HepG2 (cell line): ENCODE results near the gene MICAL3. TPM values are rescaled to one million over a fixed set of nuclear protein-coding genes. Genes with fewer than 3 reads are reported as not detected.

Experiments
- EEA1 ChIP-seq: sonication (generic); formaldehyde crosslinking; IDR thresholded peaks from 2 replicates; pipeline ENCODE4 v1.5.1; 2020; ENCODE audit warnings: mild to moderate bottlenecking, missing genetic modification reagents, borderline replicate concordance
- GABPA ChIP-seq, 2 experiments: IDR thresholded peaks; 2 replicates each; pipeline ENCODE4 v1.6.1; 2011 to 2016; ENCODE audit warnings: low read depth in 2 of 2, low read length in 1 of 2, missing biosample characterization in 1 of 2, missing genetic modification characterization in 1 of 2
- KLF6 ChIP-seq: IDR thresholded peaks from 2 replicates; pipeline ENCODE4 v1.8.0; 2016; ENCODE audit warnings: missing biosample characterization, missing genetic modification reagents
- MAFG ChIP-seq: sonication (generic); formaldehyde crosslinking; IDR thresholded peaks from 2 replicates; pipeline ENCODE4 v1.5.1; 2020; ENCODE audit warnings: mild to moderate bottlenecking, missing genetic modification reagents
- MATR3 ChIP-seq: sonication (generic); formaldehyde crosslinking; IDR thresholded peaks from 2 replicates; pipeline ENCODE4 v1.4.0; 2020; ENCODE audit warnings: missing genetic modification reagents
- POLR2A ChIP-seq, 2 experiments: IDR thresholded peaks; 2 replicates each; pipeline ENCODE4 v1.6.1; 2011; ENCODE audit warnings: low read depth in 2 of 2, low read length in 2 of 2, mild to moderate bottlenecking in 1 of 2, moderate library complexity in 1 of 2; ENCODE audit not compliant: insufficient read depth in 1 of 2
- RXRB ChIP-seq: IDR thresholded peaks from 2 replicates; pipeline ENCODE4 v1.6.1; 2016; ENCODE audit warnings: borderline replicate concordance, missing genetic modification reagents, missing compliant biosample characterization
- STAT5B ChIP-seq: sonication (generic); formaldehyde crosslinking; IDR thresholded peaks from 2 replicates; pipeline ENCODE4 v1.4.0; 2020; ENCODE audit warnings: missing genetic modification reagents
- ZFP36L2 ChIP-seq: sonication (generic); formaldehyde crosslinking; IDR thresholded peaks from 2 replicates; pipeline ENCODE4 v1.4.0; 2020; ENCODE audit warnings: missing genetic modification reagents
- ZFX ChIP-seq: sonication (generic); formaldehyde crosslinking; IDR thresholded peaks from 2 replicates; pipeline ENCODE4 v1.4.0; 2020; ENCODE audit warnings: mild to moderate bottlenecking, low read depth, missing genetic modification reagents, moderate library complexity
- ZNF101 ChIP-seq: sonication (generic); formaldehyde crosslinking; IDR thresholded peaks from 2 replicates; pipeline ENCODE4 v1.4.0; 2020; ENCODE audit warnings: mild to moderate bottlenecking, low read depth, missing genetic modification reagents, borderline replicate concordance
- ZNF333 ChIP-seq: sonication (generic); formaldehyde crosslinking; IDR thresholded peaks from 2 replicates; pipeline ENCODE4 v1.4.0; 2020; ENCODE audit warnings: mild to moderate bottlenecking, missing genetic modification reagents, borderline replicate concordance
- ZNF34 ChIP-seq: sonication (generic); formaldehyde crosslinking; IDR thresholded peaks from 2 replicates; pipeline ENCODE4 v1.4.0; 2020; ENCODE audit warnings: mild to moderate bottlenecking, missing genetic modification reagents, borderline replicate concordance
- ZNF44 ChIP-seq: sonication (generic); formaldehyde crosslinking; IDR thresholded peaks from 2 replicates; pipeline ENCODE4 v1.5.1; 2020; ENCODE audit warnings: mild to moderate bottlenecking, missing genetic modification reagents
- ZNF598 ChIP-seq: sonication (generic); formaldehyde crosslinking; IDR thresholded peaks from 2 replicates; pipeline ENCODE4 v1.5.1; 2020; ENCODE audit warnings: mild to moderate bottlenecking, missing genetic modification reagents, borderline replicate concordance
- ZNF713 ChIP-seq: sonication (generic); formaldehyde crosslinking; IDR thresholded peaks from 2 replicates; pipeline ENCODE4 v1.4.0; 2020; ENCODE audit warnings: mild to moderate bottlenecking, missing genetic modification reagents
- polyA plus RNA-seq, 8 experiments: library from polyadenylated mRNA; depleted of rRNA in 3 of 8; stranded (reverse) in 7 of 8; unstranded in 1 of 8; fragments of >200 nt; fragmentation: Illumina TruSeq in 4 of 8; extraction: Trizol in 4 of 8; gene quantifications; 2 replicates each; pipeline versions ENCODE4 v1.2.1 to v1.2.3, GENCODE V29; 2011 to 2016; ENCODE audit warnings: low read depth in 4 of 8, missing spikeins in 1 of 8, mixed read lengths in 1 of 8; ENCODE audit not compliant: insufficient read depth in 1 of 8
- total RNA-seq, 5 experiments: library from RNA; depleted of rRNA; stranded (reverse); fragments of >200 nt; fragmentation: Illumina TruSeq; extraction: Trizol; gene quantifications; 2 replicates each; pipeline ENCODE4 v1.2.3, GENCODE V29; 2016; ENCODE audit warnings: low read depth in 1 of 5
- TF ChIP-seq, protein P1 (sequence below): sonication (generic); formaldehyde crosslinking; IDR thresholded peaks from 2 replicates; pipeline ENCODE4 v1.5.0; 2020; ENCODE audit warnings: missing genetic modification reagents
- TF ChIP-seq, protein P2 (sequence below): sonication (generic); formaldehyde crosslinking; IDR thresholded peaks from 2 replicates; pipeline ENCODE4 v1.4.0; 2020; ENCODE audit warnings: missing genetic modification reagents
- TF ChIP-seq, protein P3 (sequence below): sonication (generic); formaldehyde crosslinking; IDR thresholded peaks from 2 replicates; pipeline ENCODE4 v1.4.0; 2020; ENCODE audit warnings: missing genetic modification reagents, mild to moderate bottlenecking, borderline replicate concordance
- TF ChIP-seq, protein P4 (sequence below): sonication (generic); formaldehyde crosslinking; IDR thresholded peaks from 2 replicates; pipeline ENCODE4 v1.5.1; 2020; ENCODE audit warnings: missing genetic modification reagents, mild to moderate bottlenecking, borderline replicate concordance
- TF ChIP-seq, protein P5 (sequence below): sonication (generic); formaldehyde crosslinking; IDR thresholded peaks from 2 replicates; pipeline ENCODE4 v1.4.0; 2020; ENCODE audit warnings: missing genetic modification reagents

Gene MICAL3
- total and polyA plus RNA-seq, 2 of the 13 experiments (the other 11 are each of a cell fraction or from before 2014, with no cell fraction given) = 5.3 to 12.5 TPM

DNA sequence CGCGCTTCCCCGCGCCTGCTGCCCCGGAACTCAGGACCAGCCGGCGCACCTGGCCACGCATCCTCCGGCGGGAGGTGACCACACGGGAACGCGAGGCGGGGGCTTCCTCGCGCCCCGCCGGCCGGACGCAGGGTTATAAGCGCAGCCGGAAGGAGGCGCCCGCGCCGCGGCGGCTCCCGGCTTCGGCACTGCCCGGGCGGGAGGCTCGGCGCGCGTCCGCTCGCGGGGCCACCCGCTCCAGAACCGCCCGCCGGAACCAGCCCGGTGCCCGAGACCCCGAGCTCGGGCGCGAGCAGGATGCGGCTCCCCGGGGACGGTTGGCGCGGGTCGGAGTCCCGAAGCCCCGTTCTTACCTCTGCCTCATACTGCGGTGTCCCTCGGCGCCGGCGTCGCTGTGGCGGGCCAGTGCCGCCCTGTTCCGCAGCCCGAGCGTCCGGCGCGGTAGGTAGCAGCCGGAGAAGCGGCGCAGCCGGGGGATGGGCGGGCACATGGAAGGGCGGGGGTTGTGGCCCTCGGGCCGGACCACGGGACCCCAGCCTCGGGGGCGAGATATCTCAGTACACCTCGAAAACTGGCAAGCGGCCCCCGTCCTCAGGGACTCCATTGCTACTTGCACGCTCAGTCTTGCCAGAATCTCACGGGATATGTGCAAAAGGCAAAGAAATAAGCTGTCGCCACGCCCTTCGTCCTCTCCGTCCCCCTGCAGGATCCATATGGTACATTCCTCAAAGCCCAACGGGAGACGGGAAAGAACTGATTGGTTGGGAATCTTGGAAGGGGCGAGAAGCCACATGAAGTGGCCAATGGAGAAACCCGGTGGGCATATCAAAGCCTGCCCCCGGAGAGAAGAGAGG, 23.1 kb downstream of the MICAL3 start (continued):
- TF ChIP-seq, protein P1, sequence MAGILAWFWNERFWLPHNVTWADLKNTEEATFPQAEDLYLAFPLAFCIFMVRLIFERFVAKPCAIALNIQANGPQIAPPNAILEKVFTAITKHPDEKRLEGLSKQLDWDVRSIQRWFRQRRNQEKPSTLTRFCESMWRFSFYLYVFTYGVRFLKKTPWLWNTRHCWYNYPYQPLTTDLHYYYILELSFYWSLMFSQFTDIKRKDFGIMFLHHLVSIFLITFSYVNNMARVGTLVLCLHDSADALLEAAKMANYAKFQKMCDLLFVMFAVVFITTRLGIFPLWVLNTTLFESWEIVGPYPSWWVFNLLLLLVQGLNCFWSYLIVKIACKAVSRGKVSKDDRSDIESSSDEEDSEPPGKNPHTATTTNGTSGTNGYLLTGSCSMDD (CRISPR knock-in tag) = no peak
- TF ChIP-seq ZNF333 (CRISPR knock-in tag) (no peak; the same call in 1 of the 2 replicates), MATR3 (CRISPR knock-in tag) (no peak), ZNF34 (no peak), GABPA (IDR thresholded peaks at IDR 0.05; ENCODE audit: low read depth, low read length) (no peak), GABPA (CRISPR knock-in tag; IDR thresholded peaks at IDR 0.05; ENCODE audit: low read depth) (no peak), MAFG (CRISPR knock-in tag) (no peak), KLF6 (CRISPR knock-in tag) (no peak), ZFX (CRISPR knock-in tag) (peak; percentile 37; the same call in 1 of the 2 replicates), ZFP36L2 (CRISPR knock-in tag) (no peak), POLR2A (IDR thresholded peaks at IDR 0.05; ENCODE audit: insufficient read depth in 1 of 2, low read depth in 2 of 2, low read length in 2 of 2) (peak; percentile 72 to 88), EEA1 (CRISPR knock-in tag) (peak; percentile 76; the same call in 1 of the 2 replicates), STAT5B (no peak), ZNF44 (CRISPR knock-in tag) (no peak), ZNF101 (CRISPR knock-in tag) (no peak), ZNF598 (CRISPR knock-in tag) (no peak), RXRB (CRISPR knock-in tag) (0 out of 2 replicates have a peak, but pooled peaks have one; percentile 13), ZNF713 (CRISPR knock-in tag) (no peak)
- TF ChIP-seq, protein P2, sequence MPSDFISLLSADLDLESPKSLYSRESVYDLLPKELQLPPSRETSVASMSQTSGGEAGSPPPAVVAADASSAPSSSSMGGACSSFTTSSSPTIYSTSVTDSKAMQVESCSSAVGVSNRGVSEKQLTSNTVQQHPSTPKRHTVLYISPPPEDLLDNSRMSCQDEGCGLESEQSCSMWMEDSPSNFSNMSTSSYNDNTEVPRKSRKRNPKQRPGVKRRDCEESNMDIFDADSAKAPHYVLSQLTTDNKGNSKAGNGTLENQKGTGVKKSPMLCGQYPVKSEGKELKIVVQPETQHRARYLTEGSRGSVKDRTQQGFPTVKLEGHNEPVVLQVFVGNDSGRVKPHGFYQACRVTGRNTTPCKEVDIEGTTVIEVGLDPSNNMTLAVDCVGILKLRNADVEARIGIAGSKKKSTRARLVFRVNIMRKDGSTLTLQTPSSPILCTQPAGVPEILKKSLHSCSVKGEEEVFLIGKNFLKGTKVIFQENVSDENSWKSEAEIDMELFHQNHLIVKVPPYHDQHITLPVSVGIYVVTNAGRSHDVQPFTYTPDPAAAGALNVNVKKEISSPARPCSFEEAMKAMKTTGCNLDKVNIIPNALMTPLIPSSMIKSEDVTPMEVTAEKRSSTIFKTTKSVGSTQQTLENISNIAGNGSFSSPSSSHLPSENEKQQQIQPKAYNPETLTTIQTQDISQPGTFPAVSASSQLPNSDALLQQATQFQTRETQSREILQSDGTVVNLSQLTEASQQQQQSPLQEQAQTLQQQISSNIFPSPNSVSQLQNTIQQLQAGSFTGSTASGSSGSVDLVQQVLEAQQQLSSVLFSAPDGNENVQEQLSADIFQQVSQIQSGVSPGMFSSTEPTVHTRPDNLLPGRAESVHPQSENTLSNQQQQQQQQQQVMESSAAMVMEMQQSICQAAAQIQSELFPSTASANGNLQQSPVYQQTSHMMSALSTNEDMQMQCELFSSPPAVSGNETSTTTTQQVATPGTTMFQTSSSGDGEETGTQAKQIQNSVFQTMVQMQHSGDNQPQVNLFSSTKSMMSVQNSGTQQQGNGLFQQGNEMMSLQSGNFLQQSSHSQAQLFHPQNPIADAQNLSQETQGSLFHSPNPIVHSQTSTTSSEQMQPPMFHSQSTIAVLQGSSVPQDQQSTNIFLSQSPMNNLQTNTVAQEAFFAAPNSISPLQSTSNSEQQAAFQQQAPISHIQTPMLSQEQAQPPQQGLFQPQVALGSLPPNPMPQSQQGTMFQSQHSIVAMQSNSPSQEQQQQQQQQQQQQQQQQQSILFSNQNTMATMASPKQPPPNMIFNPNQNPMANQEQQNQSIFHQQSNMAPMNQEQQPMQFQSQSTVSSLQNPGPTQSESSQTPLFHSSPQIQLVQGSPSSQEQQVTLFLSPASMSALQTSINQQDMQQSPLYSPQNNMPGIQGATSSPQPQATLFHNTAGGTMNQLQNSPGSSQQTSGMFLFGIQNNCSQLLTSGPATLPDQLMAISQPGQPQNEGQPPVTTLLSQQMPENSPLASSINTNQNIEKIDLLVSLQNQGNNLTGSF (CRISPR knock-in tag) = peak; percentile 30; the same call in 1 of the 2 replicates
- TF ChIP-seq, protein P3, sequence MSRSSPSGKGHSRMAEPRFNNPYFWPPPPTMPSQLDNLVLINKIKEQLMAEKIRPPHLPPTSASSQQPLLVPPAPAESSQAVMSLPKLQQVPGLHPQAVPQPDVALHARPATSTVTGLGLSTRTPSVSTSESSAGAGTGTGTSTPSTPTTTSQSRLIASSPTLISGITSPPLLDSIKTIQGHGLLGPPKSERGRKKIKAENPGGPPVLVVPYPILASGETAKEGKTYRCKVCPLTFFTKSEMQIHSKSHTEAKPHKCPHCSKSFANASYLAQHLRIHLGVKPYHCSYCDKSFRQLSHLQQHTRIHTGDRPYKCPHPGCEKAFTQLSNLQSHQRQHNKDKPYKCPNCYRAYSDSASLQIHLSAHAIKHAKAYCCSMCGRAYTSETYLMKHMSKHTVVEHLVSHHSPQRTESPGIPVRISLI = no peak
- TF ChIP-seq, protein P4, sequence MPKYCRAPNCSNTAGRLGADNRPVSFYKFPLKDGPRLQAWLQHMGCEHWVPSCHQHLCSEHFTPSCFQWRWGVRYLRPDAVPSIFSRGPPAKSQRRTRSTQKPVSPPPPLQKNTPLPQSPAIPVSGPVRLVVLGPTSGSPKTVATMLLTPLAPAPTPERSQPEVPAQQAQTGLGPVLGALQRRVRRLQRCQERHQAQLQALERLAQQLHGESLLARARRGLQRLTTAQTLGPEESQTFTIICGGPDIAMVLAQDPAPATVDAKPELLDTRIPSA (CRISPR knock-in tag) = no peak
- TF ChIP-seq, protein P5, sequence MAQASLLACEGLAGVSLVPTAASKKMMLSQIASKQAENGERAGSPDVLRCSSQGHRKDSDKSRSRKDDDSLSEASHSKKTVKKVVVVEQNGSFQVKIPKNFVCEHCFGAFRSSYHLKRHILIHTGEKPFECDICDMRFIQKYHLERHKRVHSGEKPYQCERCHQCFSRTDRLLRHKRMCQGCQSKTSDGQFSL = no peak
